GM18526 (cell line): Measurements from ENCODE around the gene CEP135.

Experiments used
- POLR2A ChIP-seq: IDR thresholded peaks from 3 replicates; pipeline ENCODE4 v1.6.1; 2011; ENCODE audit not compliant: insufficient read length; ENCODE audit errors: extremely low read depth

CEP135 gene

DNA sequence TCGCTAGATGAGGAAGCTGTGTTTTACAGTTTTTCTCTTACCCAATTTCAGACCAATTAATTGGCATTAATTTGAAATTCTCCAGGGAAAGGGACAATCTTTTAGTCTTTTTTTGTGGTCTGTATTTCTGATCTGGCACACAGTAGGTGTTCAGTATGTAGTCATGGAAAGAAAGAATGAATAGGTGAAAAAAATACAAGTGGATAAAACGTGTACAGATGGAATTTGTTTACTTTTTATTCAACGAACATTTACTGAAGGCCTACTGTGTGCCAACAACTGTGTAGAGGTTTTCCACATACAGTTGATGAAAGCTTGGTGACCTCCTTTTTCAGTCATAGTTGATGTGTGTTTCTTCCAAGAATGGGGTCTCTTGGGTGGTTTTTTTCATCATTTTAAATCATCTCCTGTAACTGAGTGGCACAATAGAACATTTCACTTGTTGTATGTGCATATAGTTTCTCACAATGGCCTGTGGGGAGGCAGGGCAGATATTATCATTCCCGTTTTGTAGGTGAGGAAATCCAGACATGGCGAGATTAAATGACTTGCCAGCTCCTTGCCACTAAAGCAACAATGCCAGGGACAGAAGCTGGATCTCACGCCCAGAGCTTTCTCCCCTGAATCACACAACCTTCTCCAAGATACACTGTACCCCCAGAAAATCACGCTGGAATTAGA, 102.4 kb downstream of the CEP135 start:
- TF ChIP-seq POLR2A = no peak

DNA sequence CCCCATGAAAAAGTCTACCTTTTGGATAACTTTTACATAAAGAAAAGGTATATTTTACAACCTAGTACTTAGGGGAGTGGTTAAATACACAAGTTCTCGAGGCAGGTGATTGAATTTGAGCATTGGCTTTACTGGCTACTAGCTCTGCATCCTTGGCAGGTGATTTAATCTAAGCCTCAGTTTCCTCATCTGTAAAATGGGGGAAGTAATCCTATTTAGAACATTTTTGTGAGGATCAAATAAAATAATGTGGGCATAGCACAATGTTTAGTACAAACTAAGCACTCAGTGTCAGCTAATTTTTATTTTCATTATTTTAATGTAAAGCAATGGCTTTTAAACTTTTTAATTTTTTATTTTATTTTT, 102.9 kb downstream of the CEP135 start:
- no peak for TF ChIP-seq POLR2A

DNA sequence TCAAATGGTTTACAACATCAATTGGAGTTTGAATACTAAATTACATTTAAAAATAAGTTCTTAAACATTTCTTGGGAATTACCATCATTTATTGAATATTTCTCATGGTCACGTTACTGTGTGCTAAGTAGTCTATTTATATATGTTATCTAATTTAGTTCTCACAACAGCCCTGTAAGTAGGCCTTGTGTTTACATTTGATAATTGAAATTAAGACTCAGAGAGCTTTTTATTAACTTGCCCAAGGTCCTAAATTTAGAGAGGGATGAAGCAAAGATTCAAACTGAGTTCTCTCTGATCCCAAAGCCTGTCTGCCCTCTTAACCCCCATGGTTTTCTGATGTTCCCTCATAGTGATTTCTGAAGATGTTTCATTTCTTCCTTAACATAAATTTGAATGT, 103.7 kb downstream of the CEP135 start:
- TF ChIP-seq POLR2A = no peak

DNA sequence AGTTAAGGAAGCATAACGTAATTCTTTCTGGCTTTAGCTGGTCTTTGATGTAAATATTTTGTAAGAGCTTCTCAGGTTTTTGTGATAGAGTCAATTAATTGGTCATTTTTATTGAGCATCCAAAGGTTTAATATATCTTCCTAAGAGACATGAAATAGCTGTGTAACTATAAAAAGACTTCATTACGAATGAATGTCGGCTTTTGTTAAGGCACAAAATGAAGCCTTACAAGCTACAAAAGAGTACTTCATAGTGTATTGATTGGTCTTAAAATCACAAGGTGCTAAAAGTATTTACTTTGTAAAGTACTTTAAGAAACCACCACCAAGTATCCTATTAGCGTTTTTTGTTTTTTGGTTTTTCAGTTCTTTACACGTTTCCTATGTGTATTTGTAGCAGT, 104.2 kb downstream of the CEP135 start:
- TF ChIP-seq POLR2A = no peak

DNA sequence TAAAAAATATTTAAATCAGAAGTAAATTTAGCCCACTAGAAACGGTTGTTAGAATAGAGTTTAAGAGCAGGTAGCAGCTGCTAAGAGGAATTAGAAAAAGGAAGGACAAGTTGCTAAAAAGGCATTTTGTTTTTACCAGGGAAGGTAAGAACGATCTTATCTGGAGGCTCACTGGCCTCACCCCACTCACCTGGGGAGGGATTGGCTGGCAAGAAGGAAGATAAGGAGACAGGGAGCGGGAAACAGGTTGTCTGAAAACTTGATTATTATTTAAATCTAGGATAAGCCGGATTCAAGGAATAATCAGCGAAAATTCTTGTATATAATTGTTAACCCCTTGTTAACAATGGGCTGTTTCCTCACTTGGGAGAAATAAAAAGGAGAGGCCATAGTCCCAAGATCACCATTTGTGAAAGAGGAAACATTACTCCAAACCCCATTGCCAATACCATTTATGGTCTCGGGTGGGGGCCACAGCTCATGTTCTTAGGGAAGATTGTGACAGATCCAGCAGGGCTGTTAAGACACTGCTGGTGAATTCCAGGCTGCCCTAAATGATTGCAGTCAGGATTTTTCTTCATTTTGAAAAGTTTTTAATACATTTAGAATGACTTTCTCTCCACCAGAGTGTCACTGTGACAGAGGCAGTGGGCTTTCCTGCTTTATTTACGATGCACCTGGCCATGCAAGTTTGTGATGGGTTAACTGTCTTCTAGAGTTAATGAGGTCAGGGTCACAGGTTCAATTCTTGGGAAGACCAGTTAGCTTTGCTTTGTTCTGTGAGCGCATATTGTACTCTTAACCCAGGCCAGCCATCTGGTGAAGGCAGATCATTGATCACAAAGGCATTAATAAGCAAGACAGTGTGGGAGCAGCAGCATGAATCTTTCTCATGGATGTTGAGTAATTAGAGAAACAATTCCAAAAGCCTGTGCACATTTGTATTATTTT, 106.6 kb downstream of the CEP135 start:
- no peak for TF ChIP-seq POLR2A

DNA sequence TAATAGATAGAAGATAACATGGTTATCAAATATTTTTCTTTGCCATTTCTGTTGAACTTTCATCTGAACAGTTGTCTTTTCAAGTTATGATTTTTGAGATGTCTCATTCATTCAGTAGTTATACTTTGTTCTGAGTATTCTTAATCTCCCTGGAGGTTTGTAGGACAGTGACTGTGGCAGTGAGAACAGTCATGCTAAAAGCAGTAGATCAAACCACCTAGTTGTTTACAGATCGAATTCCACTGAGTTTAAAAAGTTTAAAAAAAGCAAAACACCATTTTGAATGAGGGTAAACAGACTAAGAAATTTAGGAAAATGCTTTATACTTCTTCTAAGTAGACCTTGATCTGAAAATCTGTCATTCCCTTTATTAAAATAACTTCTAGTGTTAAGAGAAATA, 107.2 kb downstream of the CEP135 start:
- TF ChIP-seq POLR2A = no peak

DNA sequence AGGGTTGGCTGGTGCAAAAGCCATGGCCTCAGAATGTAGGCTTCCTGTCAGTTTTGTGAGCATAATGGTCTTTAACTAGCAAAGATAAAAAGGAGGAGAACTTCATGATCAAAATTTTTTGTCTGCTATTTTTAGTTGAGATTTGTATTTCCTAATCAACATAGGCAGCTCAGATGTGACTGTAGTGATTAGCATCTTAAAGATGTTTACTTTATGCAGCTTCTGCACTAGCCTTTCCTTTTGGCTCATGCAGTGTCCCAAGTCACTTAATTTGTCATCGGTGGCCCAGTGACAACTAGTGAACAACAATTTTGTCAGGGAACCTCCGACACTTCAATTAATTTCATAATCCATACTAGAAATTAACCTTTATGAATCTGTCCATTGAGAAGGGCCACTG, 109.8 kb downstream of the CEP135 start:
- TF ChIP-seq POLR2A = no peak

DNA sequence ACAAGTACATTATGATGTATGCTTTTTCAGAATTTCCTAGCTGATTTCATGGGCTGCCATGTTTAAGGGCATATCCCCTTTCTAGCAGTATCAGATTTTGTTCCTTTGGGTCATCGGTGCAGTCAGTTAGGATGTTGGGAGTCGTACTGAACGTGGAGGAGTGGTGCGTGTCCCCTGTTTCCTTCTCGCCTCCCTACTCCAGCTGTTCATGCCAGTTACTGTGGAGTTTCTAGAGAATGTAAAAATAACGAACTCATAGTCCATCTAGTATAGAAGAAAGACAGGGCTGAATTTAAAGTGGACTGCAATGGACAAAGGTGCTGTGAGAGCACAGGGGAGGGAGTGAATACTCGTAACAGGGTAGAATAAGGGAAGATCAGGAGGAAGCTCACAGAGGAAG, 111.3 kb downstream of the CEP135 start:
- no peak for TF ChIP-seq POLR2A

DNA sequence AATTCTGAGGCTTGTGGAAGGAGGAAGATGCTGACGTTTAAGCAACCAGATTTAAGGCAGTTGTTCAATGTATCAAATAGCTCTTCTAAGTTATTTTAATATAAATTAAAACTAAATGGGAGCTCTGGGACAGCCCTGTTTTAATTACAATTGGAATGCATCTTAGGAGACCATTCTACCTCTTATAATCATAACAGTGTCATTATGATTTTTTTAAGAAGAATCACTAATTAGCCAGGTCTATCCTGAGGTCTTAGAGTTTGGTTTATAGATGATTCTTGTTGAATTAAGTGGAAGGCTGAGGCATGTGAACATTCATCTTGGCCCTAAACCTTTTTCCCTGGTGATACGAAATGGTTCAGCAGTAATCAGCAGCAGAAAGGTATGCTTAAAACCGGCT, 113.4 kb downstream of the CEP135 start:
- TF ChIP-seq POLR2A = no peak

DNA sequence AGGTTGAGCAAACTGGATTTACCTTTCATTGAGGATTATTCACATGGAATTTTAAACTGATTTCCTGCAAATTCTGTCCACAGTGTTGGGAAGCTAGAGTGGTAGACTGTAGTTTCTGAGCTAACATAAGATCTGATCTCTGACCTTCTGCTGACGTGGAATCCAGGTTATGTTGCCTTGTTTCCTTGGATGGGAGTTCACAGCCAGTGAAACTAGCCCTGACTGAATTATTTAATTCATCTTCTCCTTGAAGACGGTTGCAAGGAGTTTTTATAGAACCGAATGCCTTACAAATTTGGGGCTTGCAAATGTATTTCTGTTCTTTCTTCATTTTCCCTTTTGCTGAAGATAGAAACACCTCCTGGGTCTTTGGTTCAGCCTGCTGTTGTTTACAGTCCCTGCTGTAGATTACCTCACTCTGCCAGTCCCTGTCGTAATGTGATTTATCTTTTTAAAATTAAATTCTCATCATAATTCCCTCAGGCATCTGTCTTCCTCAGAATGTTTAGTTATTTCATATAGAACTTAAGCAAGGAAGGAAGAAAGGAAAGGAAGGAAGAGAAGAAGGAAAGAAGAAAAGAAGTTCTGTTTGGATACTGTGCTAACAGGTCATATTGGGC, 113.9 kb downstream of the CEP135 start:
- TF ChIP-seq POLR2A = no peak

DNA sequence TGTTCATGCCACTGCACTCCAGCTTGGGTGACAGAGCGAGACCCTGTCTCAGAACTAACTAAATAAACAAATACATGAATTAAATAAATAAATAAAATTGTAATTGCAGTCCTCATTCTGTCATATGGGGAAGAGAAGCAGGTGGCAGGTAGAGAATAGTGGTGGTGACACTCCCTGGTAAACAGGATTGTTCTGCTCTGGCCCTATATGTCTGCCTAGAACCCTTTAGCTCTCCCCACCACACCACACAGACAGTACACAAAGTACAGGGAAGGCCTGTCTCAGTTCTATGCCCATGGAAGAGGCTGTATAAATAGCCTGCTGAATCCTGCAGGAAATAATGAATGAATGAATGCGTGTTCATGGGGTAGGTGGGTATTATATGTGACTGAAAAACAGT, 117.7 kb downstream of the CEP135 start:
- TF ChIP-seq POLR2A = no peak

DNA sequence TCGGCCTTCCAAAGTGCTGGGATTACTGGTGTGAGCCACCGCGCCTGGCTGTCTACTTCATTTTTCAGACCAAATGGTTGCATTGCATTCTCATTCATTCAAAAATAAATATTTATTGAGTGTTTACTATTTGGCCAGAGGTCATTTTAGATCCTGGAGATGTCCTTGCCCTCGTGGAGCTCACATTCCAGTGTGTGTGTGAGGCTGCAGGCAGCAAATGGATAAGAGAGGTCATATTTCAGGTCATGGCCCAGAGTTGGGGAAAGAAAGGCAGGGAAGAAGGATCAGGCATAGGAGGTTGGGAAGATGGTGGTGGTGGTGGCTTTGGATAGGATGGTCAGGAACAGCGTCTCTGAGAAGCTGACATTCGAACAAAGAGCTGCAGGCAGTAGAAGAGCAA, 119.1 kb downstream of the CEP135 start:
- TF ChIP-seq POLR2A = no peak

DNA sequence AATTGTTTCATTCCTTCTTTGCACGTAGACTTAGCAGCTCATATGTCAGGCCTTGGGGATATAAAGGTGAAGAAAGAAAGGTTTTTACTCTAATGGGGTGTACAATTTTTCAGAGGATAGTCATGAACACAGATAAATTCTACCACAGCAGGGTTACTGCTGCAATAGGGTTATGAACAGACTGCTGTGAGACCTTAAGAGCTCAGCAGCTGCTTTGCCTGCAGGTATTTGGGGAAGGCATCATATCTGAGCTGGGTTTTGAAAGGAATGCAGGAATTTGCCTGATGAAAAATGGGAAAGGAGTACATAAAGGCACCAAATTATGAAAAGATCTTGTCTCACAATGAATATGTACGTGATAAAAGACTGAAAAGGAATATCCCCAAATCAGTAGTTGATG, 128.9 kb downstream of the CEP135 start:
- TF ChIP-seq POLR2A = no peak

DNA sequence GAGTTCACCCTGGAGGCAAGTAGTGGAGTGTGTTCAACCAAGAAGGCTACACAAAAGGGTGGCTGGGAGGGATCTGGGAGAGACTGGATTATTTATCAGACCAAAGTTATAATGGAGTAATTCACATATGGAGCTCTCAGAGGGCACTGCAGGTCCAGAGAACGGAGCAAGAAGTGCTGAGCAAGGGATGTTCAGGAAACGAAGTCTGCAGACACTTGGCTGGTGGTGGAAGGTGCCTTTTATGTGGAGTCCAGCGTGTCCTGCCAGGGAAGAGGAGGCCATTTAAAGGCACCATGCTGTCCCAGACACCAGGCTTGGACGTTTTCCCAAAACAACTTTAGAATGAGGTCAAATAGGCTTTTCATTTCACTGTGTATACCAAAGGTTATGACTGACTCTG, 130.1 kb downstream of the CEP135 start:
- TF ChIP-seq POLR2A = no peak

DNA sequence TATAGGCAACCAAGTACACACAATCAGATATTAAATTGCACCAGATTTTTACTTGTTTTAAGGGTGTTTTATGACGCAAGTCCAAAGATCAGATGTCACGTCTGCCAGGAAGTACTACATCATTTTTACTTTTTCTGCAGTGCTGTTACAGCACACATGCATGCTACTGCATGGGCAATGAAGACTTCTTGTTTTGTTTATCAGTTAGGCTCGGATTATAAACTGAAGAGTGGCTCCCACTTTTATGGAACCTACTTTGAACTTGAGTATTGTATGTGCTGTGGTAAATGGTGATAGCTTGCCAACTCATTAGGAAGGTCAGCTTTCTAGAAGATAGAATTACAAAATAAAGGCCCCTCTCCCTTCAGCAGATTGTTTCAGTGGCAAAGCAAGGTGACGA, 131.6 kb downstream of the CEP135 start:
- TF ChIP-seq POLR2A = no peak

DNA sequence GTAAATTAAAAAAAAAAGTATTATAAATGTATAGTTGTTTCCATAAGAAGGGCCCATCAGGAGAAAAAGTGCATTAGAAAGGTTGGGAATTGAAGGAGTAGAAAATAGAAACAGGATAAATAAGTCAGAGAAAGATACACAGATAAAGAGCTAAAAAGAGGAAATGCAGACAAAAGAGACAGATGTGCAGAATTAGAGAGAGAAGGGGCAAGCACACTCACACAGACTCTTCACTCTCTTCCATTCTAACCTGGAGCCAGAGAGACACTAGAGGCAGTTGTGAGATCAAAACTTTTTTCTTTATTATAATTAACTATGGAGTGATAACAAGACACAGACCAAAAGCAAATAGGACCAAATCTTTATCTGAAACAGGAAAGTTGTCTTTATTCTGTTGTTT, 134.1 kb downstream of the CEP135 start:
- no peak for TF ChIP-seq POLR2A
